Adrenal gland (tissue), 5 donors: ENCODE data around the gene MYT1.

Experiments used
- POLR2A ChIP-seq, 2 donors: fragments of 450-650 bp; IDR thresholded peaks; one replicate each; pipeline ENCODE4 v1.6.1; 2017; ENCODE audit warnings: antibody characterized with exemption in 2 of 2, mild to moderate bottlenecking in 2 of 2, moderate library complexity in 1 of 2
- TF ChIP-seq, protein P1 (sequence below), 6 experiments: fragments of 450-650 bp in 4 of 6; fragments of 200-600 bp in 2 of 6; sonication (generic) in 1 of 6; IDR thresholded peaks; 1 replicate in 5 of 6; 2 replicates in 1 of 6; pipeline versions ENCODE4 v1.5.1 to v1.8.0; 2016 to 2021; ENCODE audit warnings: antibody characterized with exemption in 6 of 6, mild to moderate bottlenecking in 2 of 6, moderate library complexity in 1 of 6
- donor health status: DM: no; HTN: no; CAD: no.

- TF ChIP-seq, protein P1, sequence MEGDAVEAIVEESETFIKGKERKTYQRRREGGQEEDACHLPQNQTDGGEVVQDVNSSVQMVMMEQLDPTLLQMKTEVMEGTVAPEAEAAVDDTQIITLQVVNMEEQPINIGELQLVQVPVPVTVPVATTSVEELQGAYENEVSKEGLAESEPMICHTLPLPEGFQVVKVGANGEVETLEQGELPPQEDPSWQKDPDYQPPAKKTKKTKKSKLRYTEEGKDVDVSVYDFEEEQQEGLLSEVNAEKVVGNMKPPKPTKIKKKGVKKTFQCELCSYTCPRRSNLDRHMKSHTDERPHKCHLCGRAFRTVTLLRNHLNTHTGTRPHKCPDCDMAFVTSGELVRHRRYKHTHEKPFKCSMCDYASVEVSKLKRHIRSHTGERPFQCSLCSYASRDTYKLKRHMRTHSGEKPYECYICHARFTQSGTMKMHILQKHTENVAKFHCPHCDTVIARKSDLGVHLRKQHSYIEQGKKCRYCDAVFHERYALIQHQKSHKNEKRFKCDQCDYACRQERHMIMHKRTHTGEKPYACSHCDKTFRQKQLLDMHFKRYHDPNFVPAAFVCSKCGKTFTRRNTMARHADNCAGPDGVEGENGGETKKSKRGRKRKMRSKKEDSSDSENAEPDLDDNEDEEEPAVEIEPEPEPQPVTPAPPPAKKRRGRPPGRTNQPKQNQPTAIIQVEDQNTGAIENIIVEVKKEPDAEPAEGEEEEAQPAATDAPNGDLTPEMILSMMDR (IDR thresholded peaks at IDR 0.05), result no peak
- no peak for TF ChIP-seq POLR2A (IDR thresholded peaks at IDR 0.05)
Measured at GRCh38 chr20:64148581-64148980, 15.7 kb upstream of the MYT1 start.
